OCI-LY1 (cell line): Measurements from ENCODE around the gene SLC39A2.
"Not testable (repeated sequence)": the region's sequence is repeated elsewhere in the genome, so short reads cannot be mapped to it uniquely, and the experiment has no call there.

Experiments
- H2AFZ ChIP-seq: fragments of 200-600 bp; sonication (generic), shearing (Covaris generic); 2 replicates; pipeline ENCODE4 v1.6.0; 2014; ENCODE audit warnings: antibody characterized with exemption, mild to moderate bottlenecking, low read length
- H3F3A ChIP-seq: fragments of 200-600 bp; sonication (generic), shearing (Covaris generic); 2 replicates; pipeline ENCODE4 v1.6.0; 2014; ENCODE audit warnings: mild to moderate bottlenecking, antibody characterized with exemption, low read length, moderate library complexity; ENCODE audit not compliant: insufficient read depth
- H3K27ac ChIP-seq: fragments of 200-600 bp; sonication (generic); 2 replicates; pipeline ENCODE4 v1.5.1; 2014; ENCODE audit warnings: low read length, mixed run types, mild to moderate bottlenecking, low read depth; ENCODE audit not compliant: poor library complexity, severe bottlenecking
- H3K27me3 ChIP-seq: fragments of 200-600 bp; sonication (generic); 2 replicates; pipeline ENCODE4 v1.6.0; 2014; ENCODE audit warnings: antibody characterized with exemption, mild to moderate bottlenecking, low read length, moderate library complexity; ENCODE audit not compliant: insufficient read depth
- H3K36me3 ChIP-seq: fragments of 200-600 bp; sonication (generic); 2 replicates; pipeline ENCODE4 v1.6.1; 2014; ENCODE audit warnings: mild to moderate bottlenecking, antibody characterized with exemption, low read length, moderate library complexity, mixed read lengths; ENCODE audit not compliant: insufficient read depth
- H3K4me1 ChIP-seq: fragments of 200-600 bp; sonication (generic); 2 replicates; pipeline ENCODE4 v1.5.1; 2014; ENCODE audit warnings: mild to moderate bottlenecking, low read length, moderate library complexity; ENCODE audit not compliant: insufficient read depth, severe bottlenecking
- H3K4me2 ChIP-seq: fragments of 200-600 bp; sonication (generic), shearing (Covaris generic); 2 replicates; pipeline ENCODE4 v1.6.1; 2014; ENCODE audit warnings: low read length
- H3K4me3 ChIP-seq: fragments of 200-600 bp; sonication (generic); 2 replicates; pipeline ENCODE4 v1.5.1; 2014; ENCODE audit warnings: low read length, low read depth, mild to moderate bottlenecking, mixed read lengths; ENCODE audit not compliant: poor library complexity, severe bottlenecking
- H3K79me2 ChIP-seq: fragments of 200-600 bp; shearing (Covaris generic); 2 replicates; pipeline ENCODE4 v1.6.1; 2016; ENCODE audit warnings: mixed run types, low read length, mixed read lengths; ENCODE audit not compliant: insufficient read depth
- H3K9ac ChIP-seq: fragments of 200-600 bp; sonication (generic), shearing (Covaris generic); 2 replicates; pipeline ENCODE4 v1.6.1; 2014; ENCODE audit warnings: mild to moderate bottlenecking, low read length, mixed read lengths
- H3K9me2 ChIP-seq: fragments of 200-600 bp; sonication (generic), shearing (Covaris generic); 2 replicates; pipeline ENCODE4 v1.6.1; 2014; ENCODE audit warnings: low read depth, mild to moderate bottlenecking, low read length, mixed read lengths
- H3K9me3 ChIP-seq: fragments of 200-600 bp; shearing (Covaris generic); 2 replicates; pipeline ENCODE4 v1.6.1; 2014; ENCODE audit warnings: low read length, mixed read lengths
- H4K20me1 ChIP-seq: fragments of 200-600 bp; sonication (generic), shearing (Covaris generic); 2 replicates; pipeline ENCODE4 v1.6.0; 2016; ENCODE audit warnings: mild to moderate bottlenecking, low read length; ENCODE audit not compliant: insufficient read depth
- EZH2 ChIP-seq: fragments of 200-600 bp; sonication (generic), shearing (Covaris generic); IDR thresholded peaks from 2 replicates; pipeline ENCODE4 v1.8.0; 2017; ENCODE audit warnings: borderline replicate concordance, mixed run types, mild to moderate bottlenecking, antibody characterized with exemption, low read length, moderate library complexity, mixed read lengths
- TF ChIP-seq, protein P1 (sequence below): fragments of 200-600 bp; sonication (generic), shearing (Covaris generic); IDR thresholded peaks from 2 replicates; pipeline ENCODE4 v1.5.1; 2017; ENCODE audit warnings: mild to moderate bottlenecking, antibody characterized with exemption, low read length, moderate library complexity, mixed read lengths

SLC39A2 gene

DNA sequence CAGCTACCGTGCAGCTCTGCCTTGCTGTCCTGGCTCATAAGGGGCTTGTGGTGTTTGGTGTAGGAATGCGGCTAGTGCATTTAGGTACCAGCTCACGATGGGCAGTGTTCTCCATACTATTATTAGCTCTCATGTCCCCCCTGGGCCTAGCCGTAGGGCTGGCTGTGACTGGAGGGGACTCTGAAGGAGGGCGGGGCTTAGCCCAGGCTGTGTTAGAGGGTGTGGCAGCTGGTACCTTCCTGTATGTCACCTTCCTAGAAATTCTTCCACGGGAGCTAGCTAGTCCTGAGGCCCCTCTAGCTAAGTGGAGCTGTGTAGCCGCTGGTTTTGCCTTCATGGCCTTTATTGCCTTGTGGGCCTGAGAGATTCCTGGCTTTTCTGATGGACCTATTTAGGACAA is 2.1 kb downstream of the SLC39A2 start:
- H3K9ac ChIP-seq, result no peak overlapping the region
- H3K9me2 ChIP-seq, result no peaks in the 10 kb centered on the region
- no peak overlapping the region for H2AFZ ChIP-seq
- H3K36me3 ChIP-seq, result peaks cover 16% of the 10 kb centered on the region
- no peaks in the 10 kb centered on the region for H3K27me3 ChIP-seq
- no peak overlapping the region for H3K27ac ChIP-seq
- no peaks in the 10 kb centered on the region for H3K79me2 ChIP-seq
- H3F3A ChIP-seq, result no peaks in the 10 kb centered on the region
- H3K4me2 ChIP-seq, result no peak overlapping the region
- H3K4me1 ChIP-seq, result no peaks in the 10 kb centered on the region
- no peaks in the 10 kb centered on the region for H3K9me3 ChIP-seq
- H3K4me3 ChIP-seq, result no peak overlapping the region
- H4K20me1 ChIP-seq, result no peaks in the 10 kb centered on the region
- TF ChIP-seq, protein P1, sequence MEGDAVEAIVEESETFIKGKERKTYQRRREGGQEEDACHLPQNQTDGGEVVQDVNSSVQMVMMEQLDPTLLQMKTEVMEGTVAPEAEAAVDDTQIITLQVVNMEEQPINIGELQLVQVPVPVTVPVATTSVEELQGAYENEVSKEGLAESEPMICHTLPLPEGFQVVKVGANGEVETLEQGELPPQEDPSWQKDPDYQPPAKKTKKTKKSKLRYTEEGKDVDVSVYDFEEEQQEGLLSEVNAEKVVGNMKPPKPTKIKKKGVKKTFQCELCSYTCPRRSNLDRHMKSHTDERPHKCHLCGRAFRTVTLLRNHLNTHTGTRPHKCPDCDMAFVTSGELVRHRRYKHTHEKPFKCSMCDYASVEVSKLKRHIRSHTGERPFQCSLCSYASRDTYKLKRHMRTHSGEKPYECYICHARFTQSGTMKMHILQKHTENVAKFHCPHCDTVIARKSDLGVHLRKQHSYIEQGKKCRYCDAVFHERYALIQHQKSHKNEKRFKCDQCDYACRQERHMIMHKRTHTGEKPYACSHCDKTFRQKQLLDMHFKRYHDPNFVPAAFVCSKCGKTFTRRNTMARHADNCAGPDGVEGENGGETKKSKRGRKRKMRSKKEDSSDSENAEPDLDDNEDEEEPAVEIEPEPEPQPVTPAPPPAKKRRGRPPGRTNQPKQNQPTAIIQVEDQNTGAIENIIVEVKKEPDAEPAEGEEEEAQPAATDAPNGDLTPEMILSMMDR, result no peak
- no peak for TF ChIP-seq EZH2

GRCh38 chr14:21003788-21004346 is 4.8 kb downstream of the SLC39A2 start:
- no peaks in the 10 kb centered on the region for H4K20me1 ChIP-seq
- H3K79me2 ChIP-seq, result no peaks in the 10 kb centered on the region
- H3K27me3 ChIP-seq, result no peaks in the 10 kb centered on the region
- no peaks in the 10 kb centered on the region for H3K36me3 ChIP-seq
- no peaks in the 10 kb centered on the region for H3K9me3 ChIP-seq
- H3K4me2 ChIP-seq, result no peak overlapping the region
- H3K4me3 ChIP-seq, result no peak overlapping the region
- H3K4me1 ChIP-seq, result no peaks in the 10 kb centered on the region
- TF ChIP-seq, protein P1, result no peak
- no peak overlapping the region for H2AFZ ChIP-seq
- no peak overlapping the region for H3K27ac ChIP-seq
- no peaks in the 10 kb centered on the region for H3K9me2 ChIP-seq
- H3F3A ChIP-seq, result no peaks in the 10 kb centered on the region
- H3K9ac ChIP-seq, result no peak overlapping the region

DNA sequence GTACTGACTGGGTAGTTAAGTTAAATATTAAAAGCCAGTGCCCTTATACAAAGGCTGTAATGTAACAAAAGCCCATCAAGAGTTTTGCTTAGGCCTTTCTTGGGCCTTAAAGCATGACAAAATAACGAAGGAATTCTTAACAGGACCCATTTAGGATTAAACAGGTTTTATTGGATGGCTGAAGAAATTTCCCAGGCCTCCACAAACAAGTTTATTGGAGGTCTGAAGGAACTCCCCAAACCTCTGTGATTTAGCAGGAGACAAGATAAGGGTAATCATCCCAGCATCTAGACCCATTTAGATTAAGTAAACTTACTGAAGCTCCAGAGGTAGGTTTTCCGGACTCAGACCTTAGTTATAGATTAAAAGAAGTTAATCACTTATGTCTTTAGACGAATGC is 10.6 kb downstream of the SLC39A2 start:
- H3K4me2 ChIP-seq, H3K9me2 ChIP-seq, H3K4me3 ChIP-seq, H3K79me2 ChIP-seq, H3K36me3 ChIP-seq, H3K9ac ChIP-seq, H3K27ac ChIP-seq, H3F3A ChIP-seq, H3K9me3 ChIP-seq, H3K27me3 ChIP-seq, H4K20me1 ChIP-seq, H2AFZ ChIP-seq, H3K4me1 ChIP-seq: not testable (repeated sequence)

GRCh38 chr14:21011136-21011535 is 12.0 kb downstream of the SLC39A2 start:
- H3K79me2 ChIP-seq, result no peaks in the 10 kb centered on the region
- no peak overlapping the region for H3K9ac ChIP-seq
- H3K9me2 ChIP-seq, result no peaks in the 10 kb centered on the region
- H3K4me3 ChIP-seq, result no peak overlapping the region
- H4K20me1 ChIP-seq, result no peaks in the 10 kb centered on the region
- no peak overlapping the region for H2AFZ ChIP-seq
- no peak for TF ChIP-seq EZH2
- TF ChIP-seq, protein P1, result no peak
- no peak overlapping the region for H3K4me2 ChIP-seq
- no peaks in the 10 kb centered on the region for H3K36me3 ChIP-seq
- H3F3A ChIP-seq, result no peaks in the 10 kb centered on the region
- no peak overlapping the region for H3K27ac ChIP-seq
- H3K27me3 ChIP-seq, result no peaks in the 10 kb centered on the region
- no peaks in the 10 kb centered on the region for H3K4me1 ChIP-seq
- no peaks in the 10 kb centered on the region for H3K9me3 ChIP-seq
